NB4 (cell line): ENCODE results near the gene YWHAE.

Source experiments
- MAX ChIP-seq: IDR thresholded peaks from 2 replicates; pipeline ENCODE4 v1.6.1; 2011; ENCODE audit warnings: low read depth, low read length
- MYC ChIP-seq: IDR thresholded peaks from 2 replicates; pipeline ENCODE4 v1.6.1; 2011; ENCODE audit warnings: low read depth, low read length
- POLR2A ChIP-seq: IDR thresholded peaks from 2 replicates; pipeline ENCODE4 v1.6.1; 2011; ENCODE audit warnings: mild to moderate bottlenecking; ENCODE audit not compliant: insufficient read length; ENCODE audit errors: extremely low read depth
- TF ChIP-seq, protein P1 (sequence below): IDR thresholded peaks from one replicate; pipeline ENCODE4 v1.5.1; 2012; ENCODE audit warnings: low read depth, low read length

DNA sequence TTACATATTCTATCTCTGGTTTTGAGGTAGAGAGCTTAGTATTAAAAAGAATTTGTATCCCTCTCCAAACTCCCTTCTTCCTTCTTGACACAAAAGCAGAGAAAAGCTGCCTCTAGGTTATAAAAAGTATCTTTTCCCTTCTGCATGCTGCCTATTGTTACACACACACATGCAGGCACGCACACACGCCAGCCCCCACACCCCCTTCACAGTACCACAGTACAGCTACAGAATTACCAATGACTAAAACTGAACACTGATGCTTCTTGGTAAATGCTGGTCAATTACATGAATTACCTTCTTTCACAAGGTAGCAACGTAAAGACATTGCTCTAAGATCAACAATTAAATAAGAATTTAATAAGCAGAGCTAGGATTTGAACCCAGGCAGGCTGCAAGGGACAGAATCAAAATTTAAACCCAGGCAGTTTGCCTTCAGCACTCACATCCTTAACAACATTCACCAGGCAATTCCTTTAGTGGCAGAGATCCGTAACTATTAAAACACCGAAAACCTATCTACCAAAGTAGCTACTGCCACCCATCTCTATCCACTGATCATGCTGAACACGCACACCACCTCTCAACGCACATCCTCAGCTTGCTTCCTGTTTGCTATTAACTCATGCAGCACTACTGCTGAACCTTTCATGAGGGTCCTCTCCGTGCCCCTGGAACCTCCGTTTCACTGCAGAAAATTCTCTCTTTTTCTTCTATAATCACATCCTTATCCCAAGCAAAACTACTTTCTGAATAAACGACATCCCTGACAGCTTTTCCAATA lies 37.8 kb downstream of the YWHAE start:
- TF ChIP-seq, protein P1, sequence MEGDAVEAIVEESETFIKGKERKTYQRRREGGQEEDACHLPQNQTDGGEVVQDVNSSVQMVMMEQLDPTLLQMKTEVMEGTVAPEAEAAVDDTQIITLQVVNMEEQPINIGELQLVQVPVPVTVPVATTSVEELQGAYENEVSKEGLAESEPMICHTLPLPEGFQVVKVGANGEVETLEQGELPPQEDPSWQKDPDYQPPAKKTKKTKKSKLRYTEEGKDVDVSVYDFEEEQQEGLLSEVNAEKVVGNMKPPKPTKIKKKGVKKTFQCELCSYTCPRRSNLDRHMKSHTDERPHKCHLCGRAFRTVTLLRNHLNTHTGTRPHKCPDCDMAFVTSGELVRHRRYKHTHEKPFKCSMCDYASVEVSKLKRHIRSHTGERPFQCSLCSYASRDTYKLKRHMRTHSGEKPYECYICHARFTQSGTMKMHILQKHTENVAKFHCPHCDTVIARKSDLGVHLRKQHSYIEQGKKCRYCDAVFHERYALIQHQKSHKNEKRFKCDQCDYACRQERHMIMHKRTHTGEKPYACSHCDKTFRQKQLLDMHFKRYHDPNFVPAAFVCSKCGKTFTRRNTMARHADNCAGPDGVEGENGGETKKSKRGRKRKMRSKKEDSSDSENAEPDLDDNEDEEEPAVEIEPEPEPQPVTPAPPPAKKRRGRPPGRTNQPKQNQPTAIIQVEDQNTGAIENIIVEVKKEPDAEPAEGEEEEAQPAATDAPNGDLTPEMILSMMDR: no peak
- TF ChIP-seq POLR2A (no peak), MAX (no peak), MYC (no peak)
